ENCODE data around the gene CDHR3. TPM values are rescaled to one million over a fixed set of nuclear protein-coding genes. Genes with fewer than 3 reads are reported as not detected.
A peak's percentile ranks its signal among the peaks of the same experiment; 100 is the strongest.

The CDHR3 gene
- total RNA-seq, 2 donors from 2014 or later = 0.71 to 2.2 TPM

DNA sequence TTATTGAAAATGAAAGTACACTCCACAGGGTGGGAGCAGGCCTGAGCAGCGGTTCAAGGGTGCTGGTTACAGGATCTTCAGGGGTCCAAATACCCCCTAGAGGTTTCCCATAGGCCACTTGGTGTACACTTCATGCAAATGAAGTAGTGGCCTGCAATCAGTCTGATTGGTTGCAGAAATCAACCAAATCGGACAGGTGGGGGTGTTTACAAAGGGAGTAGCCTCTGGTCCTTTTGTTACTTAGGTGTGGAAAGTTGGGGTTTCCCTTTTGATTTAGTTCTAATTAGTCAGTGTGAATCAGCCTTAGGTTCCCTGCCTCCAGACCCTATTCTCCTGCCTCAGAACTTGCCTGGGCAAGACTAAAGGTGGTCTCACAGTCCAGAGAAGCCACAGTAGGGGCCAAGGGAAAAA, 99.5 kb downstream of the CDHR3 start:
- peak; percentile 45 for ATAC-seq (replicated peaks)
- Mint-ChIP-seq H3K4me1 (peaks cover 10% of the 10 kb centered on the region), H3K4me3 (no peak overlapping the region), H3K36me3 (ENCODE audit: low read depth) (no peaks in the 10 kb centered on the region), H3K27ac (peak overlapping the region; percentile 24), H3K27me3 (no peaks in the 10 kb centered on the region), H3K9me3 (no peaks in the 10 kb centered on the region)

DNA sequence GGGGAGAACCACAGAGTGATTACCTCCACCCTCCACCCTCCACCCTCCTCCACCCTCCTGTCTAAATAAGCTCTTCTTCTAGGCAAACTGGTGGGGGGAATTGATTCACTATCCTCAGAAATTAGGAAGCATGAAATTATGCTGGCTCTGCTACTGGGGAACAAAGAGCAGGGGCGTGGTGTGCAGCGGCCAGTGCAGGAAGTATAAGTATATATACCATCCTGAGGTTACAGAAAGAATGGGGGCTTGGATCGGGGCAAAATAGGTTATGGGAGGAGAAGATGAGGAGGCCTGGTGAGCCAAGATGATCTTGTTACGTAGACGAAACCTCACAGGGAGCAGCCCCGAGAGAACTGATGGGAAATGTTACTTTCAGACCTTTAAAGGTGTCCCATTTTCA, 100.0 kb downstream of the CDHR3 start:
- no peak for ATAC-seq (replicated peaks)
- H3K9me3 Mint-ChIP-seq = no peaks in the 10 kb centered on the region
- H3K36me3 Mint-ChIP-seq (ENCODE audit: low read depth) = no peaks in the 10 kb centered on the region
- no peak overlapping the region for H3K4me3 Mint-ChIP-seq
- H3K27me3 Mint-ChIP-seq = no peaks in the 10 kb centered on the region
- peak overlapping the region; percentile 24 for H3K27ac Mint-ChIP-seq
- peaks cover 5% of the 10 kb centered on the region for H3K4me1 Mint-ChIP-seq

DNA sequence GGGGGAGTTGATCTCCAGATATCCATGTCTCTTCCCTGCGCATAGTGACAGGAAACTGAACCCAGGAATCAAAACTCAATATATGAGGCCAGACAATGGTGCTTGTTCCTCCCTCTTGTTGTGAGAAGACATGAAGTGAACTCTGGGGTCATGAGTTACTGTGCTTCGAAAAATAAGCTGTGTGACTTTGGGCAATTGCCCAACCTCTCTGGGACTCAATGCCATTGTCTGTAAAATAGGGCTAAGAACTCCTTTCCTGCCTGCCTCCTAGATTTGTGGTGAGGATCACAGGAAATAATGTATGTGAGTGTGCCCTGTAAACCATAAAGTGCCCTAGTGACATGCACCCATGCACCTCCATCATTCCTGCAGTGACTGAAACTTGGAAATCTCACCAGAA, 100.6 kb downstream of the CDHR3 start:
- Mint-ChIP-seq H3K9me3 (no peaks in the 10 kb centered on the region), H3K27me3 (no peaks in the 10 kb centered on the region), H3K36me3 (ENCODE audit: low read depth) (no peaks in the 10 kb centered on the region), H3K4me3 (no peak overlapping the region), H3K27ac (no peak overlapping the region), H3K4me1 (peaks cover 5% of the 10 kb centered on the region)
- ATAC-seq (replicated peaks) = no peak

DNA sequence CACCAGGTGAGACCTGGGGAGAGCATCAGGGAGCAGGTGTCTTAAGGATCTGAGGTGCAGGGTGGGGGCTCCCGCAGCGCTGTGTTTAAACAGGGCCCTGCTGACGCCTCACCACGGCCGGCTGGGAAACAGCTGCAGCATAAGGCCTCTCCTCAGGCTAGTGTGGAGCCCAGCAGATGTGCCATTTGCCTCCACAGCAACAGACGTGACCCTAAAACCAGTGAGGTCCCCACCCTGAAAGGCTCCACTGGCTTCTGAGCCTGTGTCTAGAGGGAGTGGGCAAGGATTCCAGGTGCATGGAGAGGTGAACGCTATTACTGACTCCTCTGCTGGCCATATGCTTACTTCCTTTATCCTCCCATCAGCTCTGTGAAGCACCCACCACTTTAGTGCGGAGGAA, 101.3 kb downstream of the CDHR3 start:
- Mint-ChIP-seq H3K4me1 (peaks cover 5% of the 10 kb centered on the region), H3K27me3 (no peaks in the 10 kb centered on the region), H3K9me3 (no peaks in the 10 kb centered on the region), H3K36me3 (ENCODE audit: low read depth) (no peaks in the 10 kb centered on the region), H3K4me3 (no peak overlapping the region), H3K27ac (no peak overlapping the region)
- ATAC-seq (replicated peaks) = no peak

DNA sequence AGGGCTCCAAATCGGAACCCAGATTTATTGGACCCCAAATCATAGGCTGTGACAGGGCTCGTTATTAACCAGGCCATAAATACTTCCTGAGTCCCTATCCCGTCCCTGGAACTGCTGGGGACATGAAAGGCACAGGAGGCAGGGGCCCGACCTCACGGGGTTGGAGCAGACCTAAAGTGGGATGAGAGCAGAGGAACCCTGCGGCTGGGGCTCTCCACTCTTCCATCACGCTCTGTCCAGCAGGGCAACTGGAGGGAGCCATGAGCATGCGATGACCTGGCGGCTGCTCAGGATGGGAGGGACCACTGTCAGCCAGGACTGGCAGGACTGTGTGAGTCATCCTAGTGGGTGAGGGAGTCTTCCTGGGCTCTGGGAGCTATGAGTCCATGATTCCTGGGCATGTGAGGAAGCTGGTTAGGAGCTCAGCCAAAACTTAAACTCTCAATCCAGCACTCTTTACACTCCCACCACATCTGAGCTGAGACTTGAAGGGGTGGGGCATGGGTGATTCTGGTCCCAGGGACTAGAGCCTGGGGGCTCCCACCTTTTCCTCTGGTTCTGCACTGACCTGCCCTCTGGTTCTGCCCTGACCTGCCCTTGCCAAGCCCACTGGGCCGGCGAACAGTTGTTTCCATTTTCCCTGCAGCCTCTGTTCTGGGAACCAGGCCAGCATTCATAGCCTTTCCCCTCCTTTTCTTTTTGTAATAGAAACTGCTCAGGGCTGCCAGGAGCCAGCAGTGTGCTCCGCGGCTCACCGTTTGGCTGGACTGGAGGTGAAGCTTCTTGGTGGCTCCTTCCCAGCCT, 101.9 kb downstream of the CDHR3 start:
- Mint-ChIP-seq H3K4me3 (no peak overlapping the region), H3K27ac (no peak overlapping the region), H3K9me3 (no peaks in the 10 kb centered on the region), H3K36me3 (ENCODE audit: low read depth) (no peaks in the 10 kb centered on the region), H3K4me1 (peaks cover 5% of the 10 kb centered on the region), H3K27me3 (no peaks in the 10 kb centered on the region)
- ATAC-seq (replicated peaks) = no peak

DNA sequence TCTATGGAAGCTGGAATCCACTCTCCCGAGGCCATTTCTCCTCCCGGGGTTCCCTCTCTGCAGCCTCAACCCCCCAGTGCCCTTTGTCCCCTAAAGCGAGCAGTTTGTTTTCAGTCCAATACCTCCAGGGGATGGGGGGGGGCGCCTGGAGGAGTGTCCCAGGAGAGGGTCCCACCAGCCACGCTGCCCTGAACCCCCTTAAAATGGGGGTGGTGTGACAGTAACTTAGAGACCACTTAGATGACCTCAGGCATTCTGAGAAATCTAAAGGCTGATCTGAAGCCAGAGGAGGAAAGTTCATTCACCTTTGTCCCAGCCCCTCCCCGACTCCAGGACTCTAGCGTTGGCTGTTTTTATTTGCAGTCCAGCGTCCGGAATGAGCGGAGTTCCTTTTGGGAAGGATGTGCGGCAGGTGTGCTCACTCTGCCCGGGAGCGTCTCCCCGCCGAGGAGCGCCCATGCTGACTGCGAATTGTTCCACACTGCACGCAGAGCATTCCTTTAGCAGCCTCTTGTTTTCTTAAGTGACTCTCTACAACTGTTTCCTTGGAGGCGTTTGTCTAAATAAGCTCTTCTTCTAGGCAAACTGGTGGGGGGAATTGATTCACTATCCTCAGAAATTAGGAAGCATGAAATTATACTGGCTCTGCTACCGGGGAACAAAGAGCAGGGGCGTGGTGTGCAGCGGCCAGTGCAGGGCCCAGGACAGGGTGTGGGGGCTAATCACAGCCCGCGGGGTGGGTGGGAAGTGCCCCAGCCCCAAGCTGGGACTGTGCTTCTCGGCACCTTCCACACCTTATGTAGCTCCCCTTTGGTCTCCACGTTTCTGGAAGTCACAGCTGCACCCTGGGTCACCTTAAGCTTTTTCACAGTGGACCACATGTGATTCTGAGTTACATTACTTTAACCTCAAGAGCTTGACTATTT, 102.8 kb downstream of the CDHR3 start:
- Mint-ChIP-seq H3K9me3 (no peaks in the 10 kb centered on the region), H3K36me3 (ENCODE audit: low read depth) (no peaks in the 10 kb centered on the region), H3K4me3 (no peak overlapping the region), H3K27ac (no peak overlapping the region), H3K27me3 (no peaks in the 10 kb centered on the region), H3K4me1 (peaks cover 5% of the 10 kb centered on the region)
- no peak for ATAC-seq (replicated peaks)

DNA sequence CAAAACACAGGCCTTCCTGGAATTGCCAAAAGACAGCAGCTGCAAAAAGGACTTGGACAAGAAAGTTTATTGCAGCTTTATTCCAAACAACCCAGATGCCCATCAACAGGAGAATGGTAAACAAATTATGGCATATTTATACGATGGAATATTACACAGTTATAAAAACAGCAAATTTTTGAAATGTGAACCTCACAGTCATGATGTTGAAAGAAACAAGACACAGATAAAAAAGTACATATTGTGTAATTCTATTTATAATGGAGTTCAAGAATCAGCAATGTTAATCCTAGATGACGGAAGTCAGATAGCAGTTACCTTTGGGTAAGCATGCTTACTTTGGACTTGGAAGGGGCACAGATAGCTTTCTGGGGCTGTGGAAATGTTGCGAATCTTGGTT, 104.6 kb downstream of the CDHR3 start:
- no peaks in the 10 kb centered on the region for H3K9me3 Mint-ChIP-seq
- no peak for ATAC-seq (replicated peaks)
- no peaks in the 10 kb centered on the region for H3K27me3 Mint-ChIP-seq
- no peak overlapping the region for H3K4me3 Mint-ChIP-seq
- H3K27ac Mint-ChIP-seq = no peak overlapping the region
- peaks cover 15% of the 10 kb centered on the region for H3K4me1 Mint-ChIP-seq
- H3K36me3 Mint-ChIP-seq (ENCODE audit: low read depth) = no peaks in the 10 kb centered on the region

DNA sequence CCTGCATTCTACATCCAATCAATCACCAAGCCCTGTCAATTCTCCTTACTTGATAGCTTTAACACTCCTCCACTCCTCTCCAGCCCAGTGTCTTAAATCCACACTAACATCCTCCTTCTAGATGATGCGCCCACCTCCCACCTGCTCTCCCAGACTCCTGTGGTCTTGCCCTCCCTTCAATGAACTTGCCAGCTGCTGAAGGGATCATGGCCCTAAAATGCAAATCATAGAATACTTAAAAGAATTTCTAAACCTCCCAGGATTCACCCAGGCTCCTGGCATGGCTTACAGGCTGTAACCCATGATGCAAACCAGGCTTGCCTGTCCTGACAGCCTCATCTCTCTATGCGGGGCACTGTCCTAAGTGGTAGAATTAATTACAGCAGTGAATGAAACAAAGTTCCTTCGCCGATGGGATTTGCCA, 105.5 kb downstream of the CDHR3 start:
- Mint-ChIP-seq H3K27me3 (no peaks in the 10 kb centered on the region), H3K4me1 (peaks cover 10% of the 10 kb centered on the region), H3K36me3 (ENCODE audit: low read depth) (no peaks in the 10 kb centered on the region), H3K9me3 (no peaks in the 10 kb centered on the region), H3K4me3 (no peak overlapping the region), H3K27ac (no peak overlapping the region)
- no peak for ATAC-seq (replicated peaks)

DNA sequence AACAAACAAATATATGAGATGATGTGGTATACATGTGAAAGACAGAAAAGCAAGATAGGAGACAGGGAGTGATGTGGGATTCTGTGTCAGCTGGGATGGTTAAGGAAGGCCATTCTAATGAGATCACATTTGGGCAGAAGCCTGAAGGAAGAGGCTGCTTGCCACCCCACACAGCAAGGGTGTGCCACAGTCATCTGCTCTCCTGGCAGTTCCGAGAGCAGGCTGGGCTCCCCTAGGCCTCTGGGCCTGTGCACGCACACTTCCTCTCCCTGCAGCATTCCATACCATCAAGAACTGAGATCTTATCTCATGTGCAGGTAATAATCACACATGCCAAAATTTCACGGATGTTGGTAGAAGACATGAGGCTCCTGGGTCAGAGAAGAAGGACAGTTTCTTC, 105.9 kb downstream of the CDHR3 start:
- Mint-ChIP-seq H3K27ac (no peak overlapping the region), H3K4me3 (no peak overlapping the region), H3K27me3 (no peaks in the 10 kb centered on the region), H3K36me3 (ENCODE audit: low read depth) (no peaks in the 10 kb centered on the region), H3K4me1 (peaks cover 10% of the 10 kb centered on the region), H3K9me3 (no peaks in the 10 kb centered on the region)
- ATAC-seq (replicated peaks) = no peak

DNA sequence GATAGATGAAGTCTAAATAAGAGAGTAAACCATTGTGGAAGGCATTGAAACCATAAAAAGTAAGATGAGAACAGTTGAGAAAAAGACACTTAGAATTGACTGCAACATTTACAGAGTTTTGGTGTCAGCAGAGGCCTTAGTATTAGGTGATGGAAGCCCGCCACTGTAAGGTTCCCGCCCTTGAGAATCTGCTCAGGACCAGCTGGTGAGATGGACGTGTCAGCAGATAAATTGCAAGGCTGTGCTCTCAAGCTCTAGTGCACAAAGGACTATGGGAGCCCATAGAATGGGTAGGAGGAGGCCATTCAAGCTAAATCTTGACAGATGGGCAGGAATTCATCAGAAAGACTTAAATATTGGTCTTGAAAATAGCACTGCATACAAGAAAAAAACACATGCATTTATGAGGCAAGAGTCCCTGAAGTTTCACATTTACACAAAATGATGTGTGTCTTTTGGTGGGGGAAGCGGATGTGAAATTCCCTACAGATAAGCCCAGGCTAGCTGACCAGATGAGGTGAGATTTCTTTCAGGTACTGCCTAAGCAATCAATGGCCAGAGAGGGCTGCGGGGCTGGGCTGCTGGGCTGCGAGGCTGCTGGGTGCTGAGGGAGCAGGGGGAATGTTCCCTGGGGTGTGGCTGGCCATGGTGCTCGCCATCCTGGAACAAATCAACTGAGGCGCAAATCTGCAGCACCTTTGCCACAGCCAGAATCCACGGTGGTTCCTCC, 106.6 kb downstream of the CDHR3 start:
- no peak for ATAC-seq (replicated peaks)
- H3K27me3 Mint-ChIP-seq = no peaks in the 10 kb centered on the region

DNA sequence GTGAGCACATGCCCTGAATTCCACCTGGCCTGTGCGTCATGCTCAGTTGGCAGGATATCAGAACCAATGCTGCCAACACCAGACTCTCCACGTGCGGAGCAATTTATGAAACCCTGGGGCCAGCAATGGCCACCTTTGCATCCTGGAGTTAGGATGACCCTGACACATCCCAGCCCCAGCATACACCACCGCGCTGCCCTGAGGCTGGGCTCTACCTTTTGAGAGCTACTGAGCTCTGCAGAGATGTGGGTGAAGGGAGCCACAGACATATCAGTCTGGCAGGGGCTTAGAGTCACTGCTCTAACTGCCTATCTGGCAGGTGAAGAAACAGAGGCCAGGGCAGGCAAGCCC, 107.1 kb downstream of the CDHR3 start:
- no peak overlapping the region for H3K4me3 Mint-ChIP-seq
- H3K27me3 Mint-ChIP-seq = no peaks in the 10 kb centered on the region
- no peak for ATAC-seq (replicated peaks)
- no peaks in the 10 kb centered on the region for H3K36me3 Mint-ChIP-seq (ENCODE audit: low read depth)
- H3K9me3 Mint-ChIP-seq = no peaks in the 10 kb centered on the region
- no peak overlapping the region for H3K27ac Mint-ChIP-seq
- H3K4me1 Mint-ChIP-seq = peaks cover 10% of the 10 kb centered on the region

More for the DNA sequence above, 106.6 kb downstream of the CDHR3 start:
- Mint-ChIP-seq H3K4me1 (peaks cover 10% of the 10 kb centered on the region), H3K27ac (no peak overlapping the region), H3K9me3 (no peaks in the 10 kb centered on the region), H3K4me3 (no peak overlapping the region), H3K36me3 (ENCODE audit: low read depth) (no peaks in the 10 kb centered on the region)

DNA sequence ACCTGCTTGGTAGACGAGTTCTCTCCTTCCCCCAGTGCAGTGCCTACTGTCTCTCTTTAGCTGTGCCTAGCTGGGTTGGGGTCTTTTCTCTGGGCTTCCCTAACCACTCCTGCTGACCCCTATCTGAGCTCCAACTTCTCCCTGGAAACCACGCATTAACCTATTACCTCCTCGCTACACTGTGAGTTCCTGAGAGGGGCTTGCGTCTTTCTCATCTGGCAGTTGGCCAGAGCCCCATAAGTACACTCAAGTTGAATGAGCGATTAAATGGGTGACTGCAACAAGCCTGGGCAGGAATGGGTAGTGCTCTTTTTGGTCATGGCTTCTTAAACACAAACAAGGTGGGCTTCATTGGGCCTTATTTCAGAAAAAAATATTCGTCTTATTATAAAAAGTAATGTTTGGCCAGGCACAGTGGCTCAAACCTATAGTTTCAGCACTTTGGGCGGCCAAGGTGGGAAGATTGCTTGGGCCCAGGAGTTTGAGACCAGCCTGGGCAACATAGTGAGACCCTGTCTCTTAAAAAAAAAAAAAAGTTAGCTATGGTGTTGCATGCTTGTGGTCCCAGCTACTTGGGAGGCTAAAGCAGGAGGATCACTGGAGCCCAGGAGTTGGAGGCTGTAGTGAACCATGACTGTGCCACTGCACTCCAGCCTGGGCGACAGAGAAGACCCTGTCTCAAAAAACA, 107.6 kb downstream of the CDHR3 start:
- H3K36me3 Mint-ChIP-seq (ENCODE audit: low read depth) = no peaks in the 10 kb centered on the region
- H3K9me3 Mint-ChIP-seq = no peaks in the 10 kb centered on the region
- H3K27ac Mint-ChIP-seq = peak overlapping the region; percentile 87
- peak overlapping the region; percentile 76 for H3K4me3 Mint-ChIP-seq
- no peaks in the 10 kb centered on the region for H3K27me3 Mint-ChIP-seq
- peaks cover 10% of the 10 kb centered on the region for H3K4me1 Mint-ChIP-seq
- ATAC-seq (replicated peaks) = no peak

DNA sequence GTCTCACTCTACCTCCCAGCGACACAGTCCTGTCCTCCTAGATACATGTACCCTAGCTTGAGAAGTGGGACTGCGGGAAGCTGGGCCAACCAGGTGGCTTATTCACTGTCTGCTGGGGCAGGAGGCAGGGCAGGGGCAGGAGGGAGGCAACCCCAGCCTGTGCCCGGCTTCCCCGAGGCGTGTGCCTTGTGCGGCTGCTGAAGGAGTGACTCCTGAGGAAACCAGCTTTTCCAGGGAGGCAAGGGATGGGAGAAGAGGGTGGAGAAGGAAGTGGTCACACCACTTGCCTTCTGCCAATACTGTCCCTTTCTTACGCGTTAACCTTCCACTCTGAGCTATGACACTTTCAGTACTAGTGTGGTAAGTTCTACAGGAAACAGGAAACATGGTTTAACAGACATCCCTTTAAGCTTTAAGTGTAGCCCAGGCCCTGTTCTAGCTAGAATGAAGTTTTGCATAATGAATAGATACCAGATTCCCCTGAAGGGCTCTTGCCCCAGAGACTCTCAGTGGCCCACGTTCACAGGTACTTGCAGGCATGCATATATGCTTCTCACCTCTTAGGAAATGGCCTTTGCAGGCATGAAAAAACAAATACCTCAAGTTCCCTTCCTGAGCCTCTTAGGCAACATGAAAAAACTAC, 108.4 kb downstream of the CDHR3 start:
- Mint-ChIP-seq H3K9me3 (no peaks in the 10 kb centered on the region), H3K36me3 (ENCODE audit: low read depth) (no peaks in the 10 kb centered on the region), H3K4me3 (peak overlapping the region; percentile 76), H3K4me1 (peaks cover 10% of the 10 kb centered on the region), H3K27ac (peak overlapping the region; percentile 87), H3K27me3 (no peaks in the 10 kb centered on the region)
- ATAC-seq (replicated peaks) = peak; percentile 98
